Right atrium auricular region (tissue), 2 donors: ENCODE data around the gene TSPAN8. TPM values are rescaled to one million over a fixed set of nuclear protein-coding genes. Genes with fewer than 3 reads are reported as not detected.

Experiments
- DNase-seq: peaks from one replicate; pipeline ENCODE4 v3.0.0-alpha.2; 2019; ENCODE audit warnings: low spot score
- H3K27ac ChIP-seq, 2 donors: fragments of 200-600 bp; sonication (generic); 1 replicate in 1 of 2; 2 replicates in 1 of 2; pipeline ENCODE4 v1.5.1; 2016 to 2019
- H3K27me3 ChIP-seq, 2 donors: fragments of 200-600 bp; sonication (generic); one replicate each; pipeline versions ENCODE4 v1.5.1 to v1.6.0; 2017 to 2019
- H3K36me3 ChIP-seq: fragments of 200-600 bp; sonication (generic); one replicate; pipeline ENCODE4 v1.5.1; 2016
- H3K4me1 ChIP-seq, 2 donors: fragments of 200-600 bp; sonication (generic); one replicate each; pipeline versions ENCODE4 v1.5.1 to v1.6.0; 2017 to 2019
- H3K4me3 ChIP-seq, 2 donors: fragments of 200-600 bp; sonication (generic); 1 replicate in 1 of 2; 2 replicates in 1 of 2; pipeline ENCODE4 v1.5.1; 2017 to 2019; ENCODE audit warnings: mild to moderate bottlenecking in 1 of 2, moderate library complexity in 1 of 2
- H3K9me3 ChIP-seq, 2 donors: fragments of 200-600 bp; sonication (generic); one replicate each; pipeline ENCODE4 v1.5.1; 2019
- CTCF ChIP-seq, 2 donors: fragments of 200-600 bp; sonication (generic); IDR thresholded peaks; one replicate each; pipeline ENCODE4 v1.5.1; 2019; ENCODE audit warnings: antibody characterized with exemption in 2 of 2
- total RNA-seq, 2 donors: library from RNA; depleted of rRNA; stranded (reverse); fragments of >200 nt; gene quantifications; one replicate each; pipeline ENCODE4 v1.1.0, GENCODE V29; 2016

The TSPAN8 gene
- total RNA-seq, 2 donors from 2014 or later: 2.2 to 2.8 TPM

GRCh38 chr12:71135077-71135811 is 22.6 kb downstream of the TSPAN8 start:
- H3K36me3 ChIP-seq: no peaks in the 10 kb centered on the region
- no peak overlapping the region for H3K27ac ChIP-seq
- DNase-seq: no peak
- no peak overlapping the region for H3K4me3 ChIP-seq
- no peaks in the 10 kb centered on the region for H3K4me1 ChIP-seq
- no peaks in the 10 kb centered on the region for H3K9me3 ChIP-seq
- no peak for TF ChIP-seq CTCF (IDR thresholded peaks at IDR 0.05)
- no peaks in the 10 kb centered on the region for H3K27me3 ChIP-seq

DNA sequence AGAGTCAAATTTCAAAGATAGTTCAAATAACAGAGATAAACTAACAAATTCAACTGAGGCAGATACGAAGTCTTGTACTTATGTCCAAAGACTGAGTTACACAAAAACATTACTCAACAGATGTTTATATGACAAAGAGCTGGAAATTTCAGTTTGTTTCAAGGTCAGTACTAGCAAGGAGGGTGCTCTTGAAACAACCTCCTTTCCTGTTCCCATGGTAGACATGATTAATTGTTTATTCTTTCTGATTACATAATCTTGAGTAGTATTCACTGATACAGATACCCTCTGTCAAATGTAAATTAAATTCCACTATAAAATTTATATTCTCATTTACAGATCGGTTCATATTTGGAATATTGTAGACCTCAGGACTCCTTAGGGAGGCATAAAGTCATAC is 23.4 kb downstream of the TSPAN8 start:
- Histone ChIP-seq H3K4me1 (no peaks in the 10 kb centered on the region), H3K4me3 (no peak overlapping the region), H3K36me3 (no peaks in the 10 kb centered on the region), H3K27me3 (no peaks in the 10 kb centered on the region), H3K9me3 (no peaks in the 10 kb centered on the region), H3K27ac (no peak overlapping the region)
- DNase-seq: no peak
- TF ChIP-seq CTCF (IDR thresholded peaks at IDR 0.05): no peak

GRCh38 chr12:71130521-71131069 is 27.2 kb downstream of the TSPAN8 start:
- H3K4me3 ChIP-seq: no peak overlapping the region
- H3K27me3 ChIP-seq: no peaks in the 10 kb centered on the region
- no peak for DNase-seq
- no peak for TF ChIP-seq CTCF (IDR thresholded peaks at IDR 0.05)
- no peak overlapping the region for H3K27ac ChIP-seq
- H3K36me3 ChIP-seq: no peaks in the 10 kb centered on the region
- H3K4me1 ChIP-seq: no peaks in the 10 kb centered on the region
- H3K9me3 ChIP-seq: no peaks in the 10 kb centered on the region

- Histone ChIP-seq H3K4me3 (no peak overlapping the region), H3K36me3 (no peaks in the 10 kb centered on the region), H3K4me1 (no peaks in the 10 kb centered on the region), H3K27ac (no peak overlapping the region), H3K27me3 (no peaks in the 10 kb centered on the region), H3K9me3 (no peaks in the 10 kb centered on the region)
- no peak for TF ChIP-seq CTCF (IDR thresholded peaks at IDR 0.05)
- DNase-seq: no peak
Measured at GRCh38 chr12:71129364-71129763, 28.4 kb downstream of the TSPAN8 start.

DNA sequence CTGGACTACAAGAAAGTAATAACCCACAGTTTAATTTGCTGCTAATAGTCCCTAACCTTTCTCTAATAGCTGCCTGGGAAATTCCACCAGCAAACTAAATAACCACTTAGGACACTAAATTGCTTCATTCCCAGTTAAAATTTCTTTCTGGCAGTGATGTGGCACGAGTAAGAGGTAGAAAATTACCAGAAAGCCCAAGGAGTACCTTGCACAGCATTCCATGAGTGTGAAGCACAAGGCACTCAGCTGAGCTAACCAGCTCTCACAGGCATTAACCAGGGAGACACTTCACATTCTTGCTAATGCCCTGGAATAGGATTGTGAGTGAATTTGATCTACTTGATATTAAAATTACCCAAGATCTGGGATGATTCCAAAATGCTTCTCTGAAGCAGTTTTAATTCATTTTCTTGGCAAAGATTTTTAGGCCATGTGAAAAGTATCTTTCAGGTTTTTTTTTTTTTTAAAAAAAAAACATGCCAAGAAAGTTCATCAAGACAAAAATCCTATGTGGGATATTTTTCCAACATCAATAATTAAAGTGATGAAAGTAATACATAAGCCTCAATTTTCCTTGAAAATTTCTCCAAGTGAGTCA is 29.5 kb downstream of the TSPAN8 start:
- Histone ChIP-seq H3K27ac (no peak overlapping the region), H3K9me3 (no peaks in the 10 kb centered on the region), H3K36me3 (no peaks in the 10 kb centered on the region), H3K4me1 (no peaks in the 10 kb centered on the region), H3K27me3 (no peaks in the 10 kb centered on the region), H3K4me3 (no peak overlapping the region)
- no peak for TF ChIP-seq CTCF (IDR thresholded peaks at IDR 0.05)
- no peak for DNase-seq
